ENCODE results near the gene TRAF3.

Gene TRAF3

DNA sequence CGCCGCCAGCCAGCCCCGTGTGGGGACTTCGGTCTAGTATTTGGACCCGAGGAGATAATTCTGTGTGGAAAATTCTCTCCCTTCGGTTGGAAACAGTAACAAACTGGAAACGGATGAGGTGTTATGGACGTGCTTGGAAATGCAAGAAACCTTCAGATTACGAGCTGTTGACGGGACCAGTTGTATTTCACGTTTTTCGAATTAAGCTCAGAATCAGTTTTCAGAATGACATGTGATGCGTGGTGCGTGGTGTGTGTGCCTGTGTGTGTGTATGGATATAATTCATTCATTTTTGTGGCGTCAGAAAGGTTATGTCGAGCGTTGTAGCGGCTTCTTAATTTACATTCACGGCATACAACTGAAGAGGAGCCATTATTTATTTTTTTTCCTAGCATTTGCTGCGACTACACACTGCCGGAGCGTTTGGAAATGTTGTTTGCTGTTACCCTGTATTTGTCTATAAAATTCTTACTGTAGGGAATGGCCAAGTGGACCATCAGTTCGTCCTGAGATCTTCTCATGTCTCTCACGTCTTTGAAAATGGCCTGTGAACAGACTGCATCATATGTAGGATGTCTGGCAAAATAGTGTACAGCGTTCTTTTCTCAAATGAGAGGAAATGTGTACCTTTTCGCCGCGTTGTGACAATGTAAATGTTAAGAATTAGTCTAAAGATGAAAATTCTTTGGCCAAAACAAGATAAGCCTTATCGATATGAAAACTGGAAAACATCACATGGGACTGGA lies 1.3 kb downstream of the TRAF3 start:
- DNase-seq (ENCODE audit: low read depth): peak; percentile 44
- peak overlapping the region; percentile 63 for H3K4me3 ChIP-seq (replicated peaks; ENCODE audit: low read depth, low read length)
- no peak for TF ChIP-seq CTCF (IDR thresholded peaks at IDR 0.05; ENCODE audit: low read length, missing control alignments)

- TF ChIP-seq CTCF (IDR thresholded peaks at IDR 0.05; ENCODE audit: low read length, missing control alignments): no peak
- H3K4me3 ChIP-seq (replicated peaks; ENCODE audit: low read depth, low read length): peak overlapping the region; percentile 63
- no peak for DNase-seq (ENCODE audit: low read depth)
These were observed 1.8 kb downstream of the TRAF3 start for GRCh38 chr14:102779084-102779462.

GRCh38 chr14:102779574-102780315 lies 2.5 kb downstream of the TRAF3 start:
- TF ChIP-seq CTCF (IDR thresholded peaks at IDR 0.05; ENCODE audit: low read length, missing control alignments): peak; percentile 17
- DNase-seq (ENCODE audit: low read depth): peak; percentile 58
- H3K4me3 ChIP-seq (replicated peaks; ENCODE audit: low read depth, low read length): peak overlapping the region; percentile 63

GRCh38 chr14:102781063-102781462 lies 3.8 kb downstream of the TRAF3 start:
- no peak for DNase-seq (ENCODE audit: low read depth)
- no peak for TF ChIP-seq CTCF (IDR thresholded peaks at IDR 0.05; ENCODE audit: low read length, missing control alignments)
- no peak overlapping the region for H3K4me3 ChIP-seq (replicated peaks; ENCODE audit: low read depth, low read length)

DNA sequence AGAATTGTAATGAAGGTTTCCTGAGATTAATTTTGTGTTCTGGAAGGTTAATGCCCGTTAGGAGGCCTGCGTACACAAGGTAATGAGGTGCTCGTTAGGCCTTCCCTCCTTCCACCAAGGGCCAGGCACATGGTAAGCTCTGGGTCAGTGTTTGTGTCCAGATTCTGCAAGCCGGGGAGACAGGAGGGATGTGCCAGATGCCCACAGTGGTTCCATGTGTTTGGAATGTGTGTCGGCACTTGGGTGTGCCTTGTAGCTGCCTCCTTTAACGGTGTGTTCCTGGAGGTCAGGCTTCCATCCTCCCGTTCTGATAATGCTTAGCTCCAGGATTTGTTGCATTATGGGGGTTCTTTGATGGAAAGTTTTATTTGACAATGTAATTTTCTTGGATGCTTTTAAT lies 5.7 kb downstream of the TRAF3 start:
- no peak overlapping the region for H3K4me3 ChIP-seq (replicated peaks; ENCODE audit: low read depth, low read length)
- no peak for DNase-seq (ENCODE audit: low read depth)
- TF ChIP-seq CTCF (IDR thresholded peaks at IDR 0.05; ENCODE audit: low read length, missing control alignments): no peak

GRCh38 chr14:102784892-102785594 lies 7.8 kb downstream of the TRAF3 start:
- no peak for DNase-seq (ENCODE audit: low read depth)
- TF ChIP-seq CTCF (IDR thresholded peaks at IDR 0.05; ENCODE audit: low read length, missing control alignments): no peak
- no peak overlapping the region for H3K4me3 ChIP-seq (replicated peaks; ENCODE audit: low read depth, low read length)

Measured in fibroblast of pulmonary artery (primary cell).